Fibroblast of villous mesenchyme (primary cell): Measurements from ENCODE around the gene ZNF814. TPM values are rescaled to one million over a fixed set of nuclear protein-coding genes. Genes with fewer than 3 reads are reported as not detected.
"Not testable (repeated sequence)": the region's sequence is repeated elsewhere in the genome, so short reads cannot be mapped to it uniquely, and the experiment has no call there.

Source experiments
- DNase-seq: peaks from one replicate; pipeline ENCODE4 v3.0.0-alpha.2; 2010; ENCODE audit warnings: low read depth
- H3K4me3 ChIP-seq: 2 replicates; pipeline ENCODE4 v1.5.1; 2011; ENCODE audit warnings: low read depth, mild to moderate bottlenecking, low read length
- total RNA-seq: library from RNA; depleted of rRNA; stranded (reverse); fragments of >200 nt; gene quantifications from 2 replicates; pipeline ENCODE4 v1.2.3, GENCODE V29; 2012
- TF ChIP-seq, protein P1 (sequence below): IDR thresholded peaks from 2 replicates; pipeline ENCODE4 v1.5.1; 2012; ENCODE audit warnings: low read depth, mild to moderate bottlenecking, low read length; ENCODE audit not compliant: insufficient read depth

The ZNF814 gene
- total RNA-seq, 1 donor = 7.8 TPM

DNA sequence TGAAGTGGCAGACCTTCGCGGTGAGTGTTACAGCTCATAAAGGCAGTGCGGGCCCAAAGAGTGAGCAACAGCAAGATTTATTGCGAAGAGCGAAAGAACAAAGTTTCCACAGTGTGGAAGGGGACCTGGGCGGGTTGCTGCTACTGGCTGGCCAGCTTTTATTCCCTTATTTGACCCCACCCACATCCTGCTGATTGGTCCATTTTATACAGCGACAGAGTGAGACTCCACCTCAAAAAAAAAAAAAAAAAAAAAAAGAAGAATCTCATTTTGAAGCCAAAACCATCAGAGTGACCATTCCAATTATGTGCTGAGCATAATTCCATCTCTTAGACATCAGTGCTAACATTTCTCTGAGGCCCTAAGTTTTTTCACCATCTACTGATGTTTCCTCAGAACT lies 72.2 kb downstream of the ZNF814 start:
- DNase-seq = no peak
- H3K4me3 ChIP-seq = no peak overlapping the region
- TF ChIP-seq, protein P1, sequence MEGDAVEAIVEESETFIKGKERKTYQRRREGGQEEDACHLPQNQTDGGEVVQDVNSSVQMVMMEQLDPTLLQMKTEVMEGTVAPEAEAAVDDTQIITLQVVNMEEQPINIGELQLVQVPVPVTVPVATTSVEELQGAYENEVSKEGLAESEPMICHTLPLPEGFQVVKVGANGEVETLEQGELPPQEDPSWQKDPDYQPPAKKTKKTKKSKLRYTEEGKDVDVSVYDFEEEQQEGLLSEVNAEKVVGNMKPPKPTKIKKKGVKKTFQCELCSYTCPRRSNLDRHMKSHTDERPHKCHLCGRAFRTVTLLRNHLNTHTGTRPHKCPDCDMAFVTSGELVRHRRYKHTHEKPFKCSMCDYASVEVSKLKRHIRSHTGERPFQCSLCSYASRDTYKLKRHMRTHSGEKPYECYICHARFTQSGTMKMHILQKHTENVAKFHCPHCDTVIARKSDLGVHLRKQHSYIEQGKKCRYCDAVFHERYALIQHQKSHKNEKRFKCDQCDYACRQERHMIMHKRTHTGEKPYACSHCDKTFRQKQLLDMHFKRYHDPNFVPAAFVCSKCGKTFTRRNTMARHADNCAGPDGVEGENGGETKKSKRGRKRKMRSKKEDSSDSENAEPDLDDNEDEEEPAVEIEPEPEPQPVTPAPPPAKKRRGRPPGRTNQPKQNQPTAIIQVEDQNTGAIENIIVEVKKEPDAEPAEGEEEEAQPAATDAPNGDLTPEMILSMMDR = no peak

- no peak for DNase-seq
- H3K4me3 ChIP-seq = no peak overlapping the region
- TF ChIP-seq, protein P1 = no peak
Observed at GRCh38 chr19:57815247-57816075, 73.4 kb downstream of the ZNF814 start.

DNA sequence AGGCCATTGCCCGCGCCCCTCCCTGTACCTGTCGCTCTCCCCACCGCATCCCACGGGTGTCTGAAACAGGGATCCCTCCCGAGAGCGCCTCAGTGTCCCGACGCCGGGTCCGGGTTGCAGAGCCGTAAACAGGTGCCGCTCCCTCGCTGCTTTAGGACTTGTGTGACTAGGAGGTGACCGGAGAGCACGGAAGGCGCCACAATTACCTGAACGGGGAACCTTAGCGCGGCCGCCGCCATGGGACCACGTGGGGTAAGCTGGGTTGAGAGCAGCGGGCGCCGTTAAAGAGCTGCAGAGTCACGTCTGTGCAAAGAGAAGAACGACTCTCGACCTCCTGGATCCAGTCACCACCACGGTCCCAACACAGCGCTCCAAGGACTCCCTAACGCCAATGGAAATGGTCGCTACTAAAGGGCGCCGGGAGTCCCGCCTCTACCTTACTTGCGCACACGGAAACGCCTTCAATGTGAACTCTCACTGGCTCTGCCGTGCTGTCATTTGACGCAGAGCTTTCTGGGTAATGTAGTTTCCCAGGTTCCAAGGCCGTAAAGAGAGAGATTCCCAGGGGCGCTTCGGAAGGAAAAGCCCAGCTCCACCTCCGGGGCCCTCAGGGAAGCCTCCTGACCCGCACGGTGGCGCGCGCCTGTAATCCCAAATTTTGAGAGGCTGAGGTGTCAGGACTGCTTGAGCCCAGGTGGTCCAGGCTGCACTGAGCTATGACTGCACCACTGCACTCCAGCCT lies 74.2 kb downstream of the ZNF814 start, which contains the start of gene ZNF552:
ZNF552 (minus strand) TSS at position 409 of the 742 bp plus-strand sequence; CDS start at position 239, 170 bp downstream.
- TF ChIP-seq, protein P1 = no peak
- H3K4me3 ChIP-seq = peak within 1 kb of the TSS; percentile 88
- DNase-seq = peak; percentile 92

DNA sequence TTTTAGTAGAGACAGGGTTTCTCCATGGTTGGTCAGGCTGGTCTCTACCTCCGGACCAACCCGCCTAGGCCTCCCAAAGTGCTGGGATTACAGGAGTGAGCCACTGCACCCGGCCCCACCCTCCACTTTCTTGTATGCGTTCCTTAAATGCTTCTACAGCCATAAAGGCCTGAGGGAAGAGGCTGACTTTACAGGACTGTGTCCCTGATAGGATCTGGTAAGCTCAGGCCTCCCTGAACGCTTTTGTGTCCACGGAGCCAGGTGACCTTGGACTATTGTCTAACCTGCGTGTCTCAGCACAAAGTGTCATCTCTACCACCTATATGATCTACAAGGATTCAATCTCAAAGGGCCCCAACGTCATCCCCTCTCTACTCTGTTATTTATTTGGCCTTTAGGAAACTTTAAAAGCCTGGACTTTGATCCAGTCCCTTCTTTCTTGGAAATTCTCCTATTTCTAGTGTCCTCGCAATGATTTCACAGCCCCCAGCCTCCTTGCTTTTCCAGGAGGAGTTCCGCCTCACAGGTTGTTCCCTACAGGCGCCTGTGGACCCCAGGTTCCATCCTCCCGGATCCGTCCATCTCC lies 74.8 kb downstream of the ZNF814 start:
- DNase-seq = no peak
- TF ChIP-seq, protein P1 = no peak
- H3K4me3 ChIP-seq = peak overlapping the region; percentile 88

DNA sequence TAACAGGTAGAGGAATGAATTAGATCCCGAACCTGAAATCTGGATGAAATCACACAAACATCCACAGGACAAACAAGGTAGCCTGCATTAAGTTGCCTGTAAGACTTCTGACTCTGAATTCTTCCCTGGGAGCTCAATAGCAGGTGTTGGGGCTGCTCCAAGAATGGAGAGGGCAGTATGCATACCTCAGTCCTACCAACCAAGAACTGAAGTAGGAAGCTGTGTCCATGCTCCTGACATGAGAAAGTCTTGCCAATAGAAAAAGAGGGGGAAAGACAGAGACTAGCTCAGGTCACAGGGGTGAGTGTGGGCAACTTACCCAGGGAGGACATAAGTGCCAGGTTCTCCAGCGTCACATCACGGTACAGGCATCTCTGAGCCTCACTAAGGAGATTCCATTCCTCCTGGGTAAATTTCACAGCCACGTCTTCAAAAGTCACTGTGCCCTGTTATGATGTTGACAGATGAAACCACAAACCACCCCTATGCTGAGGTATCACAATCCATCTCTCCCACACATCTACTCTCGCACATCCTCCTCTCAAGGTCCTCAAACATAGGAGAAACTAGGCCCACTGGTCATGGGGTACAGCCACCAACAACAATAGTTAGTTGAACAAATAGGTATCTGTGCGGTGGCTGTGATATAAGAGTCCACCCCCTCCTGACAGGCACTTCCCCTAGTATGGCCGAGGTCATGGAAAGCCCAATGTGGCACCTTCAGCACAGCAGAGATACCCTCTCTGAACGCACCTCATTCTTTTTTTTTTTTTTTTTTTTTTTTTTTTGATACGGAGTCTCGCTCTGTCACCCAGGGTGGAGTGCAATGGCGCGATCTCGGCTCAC lies 75.6 kb downstream of the ZNF814 start:
- DNase-seq = not testable (repeated sequence)
- H3K4me3 ChIP-seq = peak overlapping the region; percentile 88

DNA sequence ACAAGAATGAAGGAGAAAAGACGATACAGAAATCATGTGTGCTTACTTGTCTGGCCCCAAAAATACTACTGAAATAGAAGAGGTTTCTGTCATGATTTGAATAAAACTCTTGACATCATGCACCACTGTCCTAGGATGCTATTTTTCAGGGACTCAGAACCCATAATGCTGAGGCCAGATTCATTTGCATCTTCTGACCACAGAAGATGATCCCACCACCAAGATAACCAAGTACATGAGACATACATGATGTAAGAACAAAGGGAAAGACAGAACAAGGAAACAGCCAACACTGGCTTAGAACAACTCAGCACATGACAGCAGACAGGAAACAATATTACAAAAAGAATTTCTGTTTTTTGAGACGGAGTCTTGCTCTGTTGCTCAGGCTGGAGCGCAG lies 76.6 kb downstream of the ZNF814 start:
- H3K4me3 ChIP-seq = no peak overlapping the region
- TF ChIP-seq, protein P1 = no peak
- no peak for DNase-seq

GRCh38 chr19:57810410-57811295 lies 78.2 kb downstream of the ZNF814 start:
- not testable (repeated sequence) for H3K4me3 ChIP-seq
- peak; percentile 48 for DNase-seq
